ENCODE results near the gene IGFBPL1.

DNA sequence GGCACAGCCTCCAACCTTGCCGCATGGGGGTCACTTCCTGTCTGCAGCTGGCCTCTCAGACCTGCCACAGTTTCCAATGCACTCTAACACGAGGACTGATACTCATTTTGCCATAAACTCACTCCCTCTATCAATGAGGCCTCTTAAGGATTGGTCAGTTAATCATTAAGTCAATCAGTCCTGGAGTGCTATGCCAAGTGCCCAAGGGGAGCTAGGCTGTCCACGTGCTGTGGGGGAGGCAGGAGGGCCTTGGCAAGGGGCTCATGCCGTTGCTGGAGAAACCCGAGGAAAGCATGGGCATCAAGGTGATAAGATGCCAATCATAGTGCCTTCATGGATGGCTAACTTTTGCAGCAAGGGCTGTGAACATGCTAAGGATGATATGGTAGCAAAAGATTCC is 33.4 kb downstream of the IGFBPL1 start:
- TF ChIP-seq, protein P1, sequence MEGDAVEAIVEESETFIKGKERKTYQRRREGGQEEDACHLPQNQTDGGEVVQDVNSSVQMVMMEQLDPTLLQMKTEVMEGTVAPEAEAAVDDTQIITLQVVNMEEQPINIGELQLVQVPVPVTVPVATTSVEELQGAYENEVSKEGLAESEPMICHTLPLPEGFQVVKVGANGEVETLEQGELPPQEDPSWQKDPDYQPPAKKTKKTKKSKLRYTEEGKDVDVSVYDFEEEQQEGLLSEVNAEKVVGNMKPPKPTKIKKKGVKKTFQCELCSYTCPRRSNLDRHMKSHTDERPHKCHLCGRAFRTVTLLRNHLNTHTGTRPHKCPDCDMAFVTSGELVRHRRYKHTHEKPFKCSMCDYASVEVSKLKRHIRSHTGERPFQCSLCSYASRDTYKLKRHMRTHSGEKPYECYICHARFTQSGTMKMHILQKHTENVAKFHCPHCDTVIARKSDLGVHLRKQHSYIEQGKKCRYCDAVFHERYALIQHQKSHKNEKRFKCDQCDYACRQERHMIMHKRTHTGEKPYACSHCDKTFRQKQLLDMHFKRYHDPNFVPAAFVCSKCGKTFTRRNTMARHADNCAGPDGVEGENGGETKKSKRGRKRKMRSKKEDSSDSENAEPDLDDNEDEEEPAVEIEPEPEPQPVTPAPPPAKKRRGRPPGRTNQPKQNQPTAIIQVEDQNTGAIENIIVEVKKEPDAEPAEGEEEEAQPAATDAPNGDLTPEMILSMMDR (optimal IDR thresholded peaks at IDR 0.05 in 1 of 3, IDR thresholded peaks at IDR 0.05 in 1 of 3, conservative IDR thresholded peaks at IDR 0.05 in 1 of 3; ENCODE audit: extremely low read depth in 1 of 3, insufficient read depth in 2 of 3, low read length in 3 of 3): no peak
- TF ChIP-seq EZH2 (IDR thresholded peaks at IDR 0.05; ENCODE audit: low read length): no peak

Data from keratinocyte (primary cell).